Left ventricle myocardium inferior (tissue), 1 donor: ENCODE measurements around the gene RARS2. TPM values are rescaled to one million over a fixed set of nuclear protein-coding genes. Genes with fewer than 3 reads are reported as not detected.

Experiments
- DNase-seq: peaks from one replicate; pipeline ENCODE4 v3.0.0-alpha.2; 2020
- H3K27ac ChIP-seq: fragments of 200-600 bp; replicated peaks from 2 replicates; pipeline ENCODE4 v1.8.0; 2021
- H3K27me3 ChIP-seq: fragments of 200-600 bp; 2 replicates; pipeline ENCODE4 v1.8.0; 2021; ENCODE audit warnings: low read depth
- H3K36me3 ChIP-seq: fragments of 200-600 bp; 2 replicates; pipeline ENCODE4 v1.8.0; 2021
- H3K4me1 ChIP-seq: fragments of 200-600 bp; 2 replicates; pipeline ENCODE4 v1.8.0; 2021
- H3K4me3 ChIP-seq: fragments of 200-600 bp; 2 replicates; pipeline ENCODE4 v1.8.0; 2021; ENCODE audit warnings: mild to moderate bottlenecking, moderate library complexity
- H3K9me3 ChIP-seq: fragments of 200-600 bp; replicated peaks from 2 replicates; pipeline ENCODE4 v1.8.0; 2021
- intact Hi-C: fragments of 100-400 bp; cut with micrococcal nuclease; formaldehyde crosslinking; loops from one replicate; pipeline ENCODE4 v1.11.0; 2022
- total RNA-seq: library from RNA; stranded (reverse); fragmentation: NEBNext Ultra II Directional; extraction: Animal tissue kit (Norgen Biotek cat#: 25700); gene quantifications from one replicate; pipeline ENCODE4 v1.2.1, GENCODE V29; 2021
- TF ChIP-seq, protein P1 (sequence below): fragments of 200-600 bp; IDR thresholded peaks from 2 replicates; pipeline ENCODE4 v1.8.0; 2021; ENCODE audit warnings: antibody characterized with exemption, mild to moderate bottlenecking, borderline replicate concordance
- donor health status: DM: no; HTN: yes; CAD: no; lungs with severe emphysema.

RARS2 gene
- total RNA-seq, 1 donor from 2014 or later = 19.5 TPM

DNA sequence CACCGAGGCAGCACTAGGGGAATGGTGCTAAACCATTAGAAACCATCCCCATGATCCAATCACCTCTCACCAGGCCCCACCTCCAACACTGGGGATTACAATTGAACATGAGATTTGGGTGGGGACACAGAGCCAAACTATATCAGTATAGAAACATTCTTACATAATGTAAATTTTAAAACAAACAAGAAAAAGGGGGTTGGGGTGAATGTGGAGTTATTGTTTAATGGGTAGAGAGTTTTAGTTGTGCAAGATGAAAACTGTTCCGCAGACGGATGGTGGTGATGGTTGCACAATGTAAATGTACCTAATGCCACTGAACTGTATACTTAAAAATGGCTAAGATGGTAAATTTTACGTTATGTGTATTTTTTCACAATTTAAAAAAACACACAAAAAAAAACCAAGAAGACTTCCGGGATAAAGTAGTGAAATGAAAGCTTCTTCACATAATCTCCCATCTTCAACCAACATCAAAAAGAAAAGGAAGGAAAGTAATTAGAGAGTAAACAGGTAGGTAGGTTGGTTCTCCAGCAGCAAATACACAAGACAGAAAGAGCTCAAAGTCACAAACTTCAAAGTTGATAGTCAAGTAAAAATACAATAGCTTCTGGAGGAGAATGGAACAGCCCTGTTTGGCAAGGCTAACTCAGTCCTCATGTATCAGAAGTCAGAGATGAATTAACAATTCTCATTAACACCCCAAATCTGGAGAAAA is 16.3 kb downstream of the RARS2 start:
- H3K27ac ChIP-seq = no peak overlapping the region
- intact Hi-C loops = no loop called here
- H3K4me3 ChIP-seq = no peak overlapping the region
- H3K27me3 ChIP-seq = no peaks in the 10 kb centered on the region
- no peaks in the 10 kb centered on the region for H3K9me3 ChIP-seq
- no peak for DNase-seq
- peaks cover 36% of the 10 kb centered on the region for H3K4me1 ChIP-seq
- no peaks in the 10 kb centered on the region for H3K36me3 ChIP-seq
- TF ChIP-seq, protein P1, sequence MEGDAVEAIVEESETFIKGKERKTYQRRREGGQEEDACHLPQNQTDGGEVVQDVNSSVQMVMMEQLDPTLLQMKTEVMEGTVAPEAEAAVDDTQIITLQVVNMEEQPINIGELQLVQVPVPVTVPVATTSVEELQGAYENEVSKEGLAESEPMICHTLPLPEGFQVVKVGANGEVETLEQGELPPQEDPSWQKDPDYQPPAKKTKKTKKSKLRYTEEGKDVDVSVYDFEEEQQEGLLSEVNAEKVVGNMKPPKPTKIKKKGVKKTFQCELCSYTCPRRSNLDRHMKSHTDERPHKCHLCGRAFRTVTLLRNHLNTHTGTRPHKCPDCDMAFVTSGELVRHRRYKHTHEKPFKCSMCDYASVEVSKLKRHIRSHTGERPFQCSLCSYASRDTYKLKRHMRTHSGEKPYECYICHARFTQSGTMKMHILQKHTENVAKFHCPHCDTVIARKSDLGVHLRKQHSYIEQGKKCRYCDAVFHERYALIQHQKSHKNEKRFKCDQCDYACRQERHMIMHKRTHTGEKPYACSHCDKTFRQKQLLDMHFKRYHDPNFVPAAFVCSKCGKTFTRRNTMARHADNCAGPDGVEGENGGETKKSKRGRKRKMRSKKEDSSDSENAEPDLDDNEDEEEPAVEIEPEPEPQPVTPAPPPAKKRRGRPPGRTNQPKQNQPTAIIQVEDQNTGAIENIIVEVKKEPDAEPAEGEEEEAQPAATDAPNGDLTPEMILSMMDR = no peak

DNA sequence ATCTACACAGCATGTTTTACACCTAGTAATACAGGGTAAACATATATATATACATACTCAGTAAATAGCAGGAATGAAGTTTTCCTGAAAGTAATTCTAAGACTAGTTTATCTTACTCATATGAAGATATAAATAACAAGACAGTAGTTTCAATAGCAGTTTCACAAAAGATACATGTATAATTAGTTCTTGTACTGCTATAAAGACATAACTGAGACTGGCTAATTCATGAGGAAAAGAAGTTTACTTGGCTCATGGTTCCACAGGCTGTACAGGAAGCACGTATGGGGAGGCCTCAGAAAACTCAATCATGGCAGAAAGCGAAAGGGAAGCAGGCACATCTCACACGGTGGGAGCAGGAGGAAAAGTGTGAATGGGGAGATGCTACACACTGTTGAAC is 16.9 kb downstream of the RARS2 start:
- H3K4me1 ChIP-seq = peaks cover 36% of the 10 kb centered on the region
- H3K27me3 ChIP-seq = no peaks in the 10 kb centered on the region
- DNase-seq = no peak
- peaks cover under 1% of the 10 kb centered on the region for H3K36me3 ChIP-seq
- intact Hi-C loops = no loop called here
- H3K27ac ChIP-seq = no peak overlapping the region
- TF ChIP-seq, protein P1 = no peak
- no peak overlapping the region for H3K4me3 ChIP-seq
- no peaks in the 10 kb centered on the region for H3K9me3 ChIP-seq

DNA sequence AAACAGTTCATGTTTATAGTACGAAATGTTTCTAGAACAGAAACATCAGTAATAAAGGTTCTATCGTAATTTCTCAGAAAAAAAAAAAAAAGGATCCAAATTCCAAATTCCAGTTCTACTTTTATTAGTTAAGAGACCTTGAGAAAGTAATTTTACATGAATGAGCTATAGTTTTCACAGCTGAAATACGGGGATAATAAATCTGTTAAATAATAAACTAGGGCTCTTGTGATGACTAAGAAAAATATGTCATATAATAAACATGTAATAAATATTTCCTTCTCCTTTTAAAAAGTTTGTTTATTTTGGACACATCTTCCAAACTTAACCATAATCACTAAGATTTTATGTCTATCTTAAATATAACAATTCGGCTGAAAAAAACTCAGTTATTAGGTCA is 17.8 kb downstream of the RARS2 start:
- peaks cover 6% of the 10 kb centered on the region for H3K36me3 ChIP-seq
- no peaks in the 10 kb centered on the region for H3K9me3 ChIP-seq
- intact Hi-C loops = no loop called here
- no peak for DNase-seq
- TF ChIP-seq, protein P1 = no peak
- no peaks in the 10 kb centered on the region for H3K27me3 ChIP-seq
- H3K4me3 ChIP-seq = no peak overlapping the region
- H3K4me1 ChIP-seq = peaks cover 36% of the 10 kb centered on the region
- H3K27ac ChIP-seq = no peak overlapping the region

DNA sequence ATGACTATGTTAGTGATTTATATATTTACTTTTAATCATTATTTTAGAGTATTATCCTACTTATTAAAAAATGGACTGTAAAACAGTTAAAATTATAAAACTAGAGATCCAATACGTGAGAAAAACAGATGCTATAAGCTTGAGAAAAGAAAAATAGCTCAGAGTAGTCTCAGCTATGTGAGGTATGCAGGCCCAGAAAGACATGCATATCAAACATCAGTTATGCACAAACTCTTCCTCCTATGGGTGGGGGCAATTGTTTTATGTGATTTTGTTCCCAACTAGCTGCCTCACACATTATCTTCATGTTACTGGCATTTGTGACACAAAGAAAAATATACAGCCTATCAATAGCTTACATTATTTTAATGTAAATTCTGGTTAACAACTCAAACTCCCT is 28.8 kb downstream of the RARS2 start:
- Histone ChIP-seq H3K36me3 (peaks cover 76% of the 10 kb centered on the region), H3K4me3 (no peak overlapping the region), H3K27ac (no peak overlapping the region), H3K9me3 (no peaks in the 10 kb centered on the region), H3K4me1 (peaks cover 4% of the 10 kb centered on the region), H3K27me3 (no peaks in the 10 kb centered on the region)
- DNase-seq = no peak
- intact Hi-C loops = no loop called here
- TF ChIP-seq, protein P1 = no peak

DNA sequence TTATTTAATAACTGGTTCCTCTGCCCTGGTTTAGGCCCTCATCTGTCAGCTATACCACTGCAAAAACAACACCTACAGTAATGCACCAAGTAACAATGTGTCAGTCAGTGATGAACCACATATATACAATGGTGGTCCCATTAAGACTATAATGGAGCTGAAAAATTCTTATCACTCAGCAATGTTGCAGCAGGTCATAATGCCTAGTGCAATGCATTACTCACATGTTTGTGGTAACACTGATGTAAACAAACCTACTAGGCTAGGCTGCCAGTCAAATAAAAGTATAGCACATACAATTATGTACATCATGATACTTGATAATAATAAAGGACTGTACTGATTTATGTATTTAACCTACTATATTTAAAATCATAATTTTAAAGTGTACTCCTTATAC is 31.3 kb downstream of the RARS2 start:
- peaks cover 94% of the 10 kb centered on the region for H3K36me3 ChIP-seq
- H3K4me1 ChIP-seq = no peaks in the 10 kb centered on the region
- H3K27ac ChIP-seq = no peak overlapping the region
- no peak for DNase-seq
- H3K4me3 ChIP-seq = no peak overlapping the region
- intact Hi-C loops = no loop called here
- no peaks in the 10 kb centered on the region for H3K27me3 ChIP-seq
- H3K9me3 ChIP-seq = no peaks in the 10 kb centered on the region
- TF ChIP-seq, protein P1 = no peak
